Measurements from ENCODE around the gene EFL1. TPM values are rescaled to one million over a fixed set of nuclear protein-coding genes. Genes with fewer than 3 reads are reported as not detected.
"Not testable (repeated sequence)": the region's sequence is repeated elsewhere in the genome, so short reads cannot be mapped to it uniquely, and the experiment has no call there.

Gene EFL1
- total and polyA plus RNA-seq, 9 of the 15 experiments (the other 6 are each of a cell fraction or from before 2014, with no cell fraction given), result 4.8 to 32.5 (median 16.9) TPM

DNA sequence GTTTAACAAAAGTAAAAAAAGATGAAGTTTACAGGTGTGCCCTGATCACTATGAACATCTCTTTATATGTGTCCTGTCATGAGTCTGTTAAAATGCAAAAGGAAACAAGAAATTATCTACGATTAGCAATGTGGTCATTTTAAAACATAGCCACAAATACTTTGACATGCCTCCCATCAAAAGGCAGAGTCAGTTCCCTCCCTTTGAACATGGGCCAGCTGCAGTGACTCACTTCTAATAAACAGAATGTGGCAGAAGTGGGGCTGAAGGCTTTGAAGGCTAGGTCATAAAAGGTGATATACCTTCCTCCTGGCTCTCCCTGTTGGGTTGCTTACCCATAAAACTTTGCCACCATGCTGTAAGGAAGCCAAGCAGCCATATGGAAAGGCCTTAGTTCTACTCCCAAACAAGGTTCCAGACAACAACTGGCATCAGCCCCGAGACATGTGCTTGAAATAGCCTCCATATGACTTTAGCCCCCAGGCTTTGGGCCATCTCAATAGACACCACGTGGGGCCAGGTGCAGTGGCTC is 52.4 kb downstream of the EFL1 start:
- in situ Hi-C loops (cut with MboI), result loop anchor here (10.0 kb wide), 1 partner anchor 1915 kb away; no protein-coding TSS in a partner anchor
- H3K9ac ChIP-seq (ENCODE audit: insufficient read depth in 1 of 2, low read depth in 2 of 2, low read length in 2 of 2); CTCF ChIA-PET (ENCODE audit: low intra/inter-chr PET ratio); BruUV-seq (replicated peaks); H3K9me1 ChIP-seq (ENCODE audit: control insufficient read depth, insufficient read depth, low read length); H3K36me3 ChIP-seq (ENCODE audit: control insufficient read depth, insufficient read depth, low read length); H3K9me3 ChIP-seq (replicated peaks; ENCODE audit: control insufficient read depth, insufficient read depth, low read depth, low read length); intact Hi-C loops (cut with micrococcal nuclease); H3K4me1 ChIP-seq (replicated peaks in 1 of 2; ENCODE audit: control insufficient read depth in 2 of 2, insufficient read depth in 2 of 2, low read length in 2 of 2); H3K79me2 ChIP-seq (ENCODE audit: control insufficient read depth, insufficient read depth, low read length); H3K4me3 ChIP-seq; H3K27me3 ChIP-seq (ENCODE audit: control insufficient read depth in 2 of 2, insufficient read depth in 2 of 2, low read length in 2 of 2); H4K20me1 ChIP-seq (replicated peaks; ENCODE audit: control insufficient read depth, insufficient read depth, low read length); H3K4me2 ChIP-seq (ENCODE audit: insufficient read depth, low read length): not testable (repeated sequence)
- DNase-seq (ENCODE audit: extremely low read depth in 1 of 4, low spot score in 3 of 4) (peak in 1 of 4 experiments; percentile 9), ATAC-seq (peak; percentile 78), FAIRE-seq (peak; percentile 96)
- POLR2A ChIA-PET, result interaction anchor here (1.6 kb wide), 1 partner anchor 12 kb away, joined by 3 read pairs; no protein-coding TSS in a partner anchor
- Histone ChIP-seq H3K27ac (ENCODE audit: extremely low read depth, low read depth, low read length) (peak overlapping the region; percentile 59; the same call in 2 of the 3 replicates), H2AFZ (ENCODE audit: low read depth, low read length) (peak overlapping the region; percentile 34; the same call in 1 of the 2 replicates)
- WGBS (ENCODE audit: insufficient coverage, low coverage, missing lambda C conversion rate), result 44% methylated on average over 3 of the region's 3 CpGs
- TF ChIP-seq EHMT2 (IDR thresholded peaks at IDR 0.05), result 0 out of 2 replicates have a peak, but pooled peaks have one; percentile 23
- TF ChIP-seq MGA (IDR thresholded peaks at IDR 0.05), result peak; percentile 67
- TF ChIP-seq, protein P1, sequence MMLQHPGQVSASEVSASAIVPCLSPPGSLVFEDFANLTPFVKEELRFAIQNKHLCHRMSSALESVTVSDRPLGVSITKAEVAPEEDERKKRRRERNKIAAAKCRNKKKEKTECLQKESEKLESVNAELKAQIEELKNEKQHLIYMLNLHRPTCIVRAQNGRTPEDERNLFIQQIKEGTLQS (IDR thresholded peaks at IDR 0.05), result 0 out of 2 replicates have a peak, but pooled peaks have one; percentile 10
- TF ChIP-seq, protein P1 (CRISPR knock-in tag; conservative IDR thresholded peaks at IDR 0.05), result not testable (repeated sequence)
- TF ChIP-seq L3MBTL2 (IDR thresholded peaks at IDR 0.05), result peak; percentile 49; the same call in 1 of the 2 replicates
- TF ChIP-seq, protein P2, sequence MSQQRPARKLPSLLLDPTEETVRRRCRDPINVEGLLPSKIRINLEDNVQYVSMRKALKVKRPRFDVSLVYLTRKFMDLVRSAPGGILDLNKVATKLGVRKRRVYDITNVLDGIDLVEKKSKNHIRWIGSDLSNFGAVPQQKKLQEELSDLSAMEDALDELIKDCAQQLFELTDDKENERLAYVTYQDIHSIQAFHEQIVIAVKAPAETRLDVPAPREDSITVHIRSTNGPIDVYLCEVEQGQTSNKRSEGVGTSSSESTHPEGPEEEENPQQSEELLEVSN (IDR thresholded peaks at IDR 0.05; ENCODE audit: borderline replicate concordance in 1 of 2, extremely low read depth in 1 of 2, insufficient read depth in 1 of 2, insufficient read length in 1 of 2, low read depth in 1 of 2, low read length in 1 of 2, poor library complexity in 1 of 2, severe bottlenecking in 1 of 2), result peak in 1 of 2 experiments; percentile 22

Data from K562 (cell line).